Choroid plexus epithelial cell (primary cell): ENCODE data around the gene KCTD16.

Experiments used
- DNase-seq: peaks from one replicate; pipeline ENCODE4 v3.0.0-alpha.2; 2010; ENCODE audit warnings: low read depth
- H3K4me3 ChIP-seq: 2 replicates; pipeline ENCODE4 v1.5.1; 2011; ENCODE audit warnings: low read depth, mild to moderate bottlenecking, control low read depth, low read length, moderate library complexity
- CTCF ChIP-seq: conservative IDR thresholded peaks from 2 replicates; pipeline ENCODE4 v1.5.1; 2011; ENCODE audit warnings: low read depth, mild to moderate bottlenecking, control low read depth, inconsistent platforms, low read length, moderate library complexity

KCTD16 gene

GRCh38 chr5:144267961-144268513, 97.4 kb downstream of the KCTD16 start:
- no peak for TF ChIP-seq CTCF

GRCh38 chr5:144273232-144274027, 102.8 kb downstream of the KCTD16 start:
- no peak for TF ChIP-seq CTCF
- no peak for DNase-seq
- no peak overlapping the region for H3K4me3 ChIP-seq

More at GRCh38 chr5:144267961-144268513, 97.4 kb downstream of the KCTD16 start:
- no peak overlapping the region for H3K4me3 ChIP-seq
- no peak for DNase-seq

- H3K4me3 ChIP-seq, result no peak overlapping the region
- TF ChIP-seq CTCF, result no peak
- no peak for DNase-seq
Measured at GRCh38 chr5:144275329-144275728, 104.7 kb downstream of the KCTD16 start.

- no peak overlapping the region for H3K4me3 ChIP-seq
- TF ChIP-seq CTCF, result no peak
- peak; percentile 36 for DNase-seq
Measured at GRCh38 chr5:144276034-144276822, 105.6 kb downstream of the KCTD16 start.

- H3K4me3 ChIP-seq, result no peak overlapping the region
- TF ChIP-seq CTCF, result no peak
- DNase-seq, result peak; percentile 8
Measured at GRCh38 chr5:144281784-144282183, 111.1 kb downstream of the KCTD16 start.

- no peak overlapping the region for H3K4me3 ChIP-seq
- no peak for TF ChIP-seq CTCF
Measured at GRCh38 chr5:144284036-144284435, 113.4 kb downstream of the KCTD16 start.

More at GRCh38 chr5:144284036-144284435, 113.4 kb downstream of the KCTD16 start:
- no peak for DNase-seq
